Measurements from ENCODE around the gene EGR2.
"Not testable (repeated sequence)": the region's sequence is repeated elsewhere in the genome, so short reads cannot be mapped to it uniquely, and the experiment has no call there.

The EGR2 gene

DNA sequence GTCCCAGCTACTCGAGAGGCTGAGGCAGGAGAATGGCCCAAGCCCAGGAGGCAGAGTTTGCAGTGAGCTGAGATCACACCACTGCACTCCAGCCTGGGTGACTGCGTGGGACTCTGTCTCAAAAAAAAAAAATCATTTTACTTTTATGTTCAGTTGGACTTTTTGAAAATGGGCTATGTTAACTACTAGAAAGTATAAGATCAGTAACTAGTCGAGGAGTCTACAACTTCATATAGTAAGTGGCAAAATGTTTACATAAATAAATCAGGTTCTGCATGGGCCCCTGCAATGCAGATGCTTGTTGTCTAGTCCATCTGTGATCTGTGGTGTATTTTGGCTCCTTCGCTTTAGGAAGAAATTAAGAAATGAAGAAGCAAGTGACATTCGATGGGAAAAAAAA is 23.9 kb downstream of the EGR2 start:
- no peak for DNase-seq

DNA sequence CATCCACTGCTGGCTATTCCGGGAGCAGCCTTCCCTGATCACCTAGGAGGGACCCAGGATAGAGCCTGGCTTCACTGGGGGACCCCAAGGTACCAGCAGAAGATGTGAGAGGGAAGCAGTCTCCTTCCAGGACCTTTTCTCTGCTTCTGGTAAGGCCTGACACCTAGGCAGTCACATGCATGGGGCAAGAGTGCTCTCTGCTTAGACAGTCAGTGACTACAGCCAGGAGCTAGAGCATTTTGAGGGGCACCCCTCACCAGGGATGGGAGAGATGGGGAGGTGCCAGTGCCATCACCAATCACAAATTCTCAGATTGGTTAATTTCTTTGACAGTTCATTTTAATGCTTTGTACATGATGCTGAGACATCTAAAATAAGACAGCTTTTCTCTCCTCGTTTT is 25.6 kb downstream of the EGR2 start:
- no peak for DNase-seq

DNA sequence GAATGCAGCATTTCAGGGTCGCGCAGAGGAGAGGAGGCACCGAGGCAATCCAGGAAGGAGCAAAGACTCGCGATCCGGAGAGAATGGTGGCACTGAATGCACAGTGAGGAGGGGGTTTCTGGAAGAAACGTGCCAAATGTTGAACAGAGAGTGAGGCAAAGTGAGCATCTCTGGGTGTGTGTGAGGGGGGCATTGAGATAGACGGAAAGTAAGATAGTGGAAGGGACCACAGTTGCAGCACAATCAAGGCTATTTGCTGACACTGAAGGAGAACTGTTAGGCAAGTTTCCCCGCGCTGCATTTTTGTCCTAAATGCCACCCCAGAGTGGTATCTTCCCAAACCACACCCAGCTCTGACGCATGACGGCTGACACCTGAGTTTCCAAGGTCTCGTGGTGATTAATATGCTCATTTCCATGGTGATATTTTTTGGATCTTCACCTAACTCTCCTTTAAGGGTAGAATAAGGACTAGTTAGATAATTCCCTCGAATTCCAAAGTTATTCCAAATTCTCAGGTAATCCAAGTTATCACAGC is 26.1 kb downstream of the EGR2 start:
- DNase-seq, result no peak

DNA sequence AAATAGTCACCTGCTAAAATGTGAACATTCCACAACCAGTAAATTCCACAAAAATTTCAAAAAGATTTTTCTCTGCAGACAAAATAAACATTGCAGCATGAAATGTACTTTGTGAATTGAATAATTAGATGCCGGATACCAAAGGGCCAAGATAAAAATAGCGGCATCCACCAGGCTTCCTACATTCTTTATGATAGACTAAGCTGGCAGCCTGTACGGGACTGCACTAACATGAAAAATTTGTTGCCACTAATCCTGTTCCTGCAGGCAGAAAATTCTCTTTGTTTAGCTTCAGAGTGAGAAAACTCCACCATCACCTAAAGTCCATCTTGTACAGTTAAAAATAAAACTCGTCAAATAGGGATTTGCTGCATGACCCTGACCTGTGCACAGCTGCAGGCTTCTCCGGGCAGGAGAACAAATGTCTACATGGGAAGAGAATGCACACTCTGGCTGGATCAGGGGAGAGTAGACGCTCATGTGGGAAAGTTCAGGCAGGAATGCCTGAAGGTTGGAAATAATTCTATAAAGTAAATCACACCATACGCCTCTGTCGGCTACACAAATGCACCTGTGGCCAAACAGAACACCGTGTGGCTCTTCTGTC is 27.2 kb downstream of the EGR2 start:
- DNase-seq, result no peak

GRCh38 chr10:62788285-62788684 is 27.9 kb downstream of the EGR2 start:
- DNase-seq, result not testable (repeated sequence)

GRCh38 chr10:62784537-62784936 is 31.6 kb downstream of the EGR2 start:
- DNase-seq, result not testable (repeated sequence)

- DNase-seq, result peak; percentile 72
Measured at GRCh38 chr10:62779487-62780248, 36.5 kb downstream of the EGR2 start.

GRCh38 chr10:62778125-62778524 is 38.0 kb downstream of the EGR2 start:
- no peak for DNase-seq

GRCh38 chr10:62772186-62772974 is 43.8 kb downstream of the EGR2 start:
- no peak for DNase-seq

- no peak for DNase-seq
Measured at GRCh38 chr10:62769574-62770242, 46.5 kb downstream of the EGR2 start.

GRCh38 chr10:62766386-62766785 is 49.8 kb downstream of the EGR2 start:
- DNase-seq, result no peak

DNA sequence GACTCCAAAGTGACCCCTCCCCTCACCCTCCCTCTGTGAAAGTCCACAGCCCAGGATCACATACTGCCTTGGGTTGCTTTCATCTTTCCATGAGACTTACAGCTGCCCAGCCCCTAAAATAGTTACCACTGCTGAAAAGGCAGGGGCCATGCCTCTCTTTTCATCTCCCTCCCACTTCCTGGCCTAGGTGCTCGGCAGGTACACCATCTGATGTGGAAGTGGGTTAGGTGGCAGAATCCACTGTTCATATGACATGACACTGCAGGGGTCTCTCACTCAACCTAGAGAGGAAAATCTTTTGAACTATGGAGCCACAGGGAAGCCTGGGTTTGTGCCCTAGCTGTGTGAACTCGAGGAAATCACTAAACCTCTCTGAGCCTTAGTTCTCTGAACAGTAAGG is 50.4 kb downstream of the EGR2 start:
- no peak for DNase-seq

DNA sequence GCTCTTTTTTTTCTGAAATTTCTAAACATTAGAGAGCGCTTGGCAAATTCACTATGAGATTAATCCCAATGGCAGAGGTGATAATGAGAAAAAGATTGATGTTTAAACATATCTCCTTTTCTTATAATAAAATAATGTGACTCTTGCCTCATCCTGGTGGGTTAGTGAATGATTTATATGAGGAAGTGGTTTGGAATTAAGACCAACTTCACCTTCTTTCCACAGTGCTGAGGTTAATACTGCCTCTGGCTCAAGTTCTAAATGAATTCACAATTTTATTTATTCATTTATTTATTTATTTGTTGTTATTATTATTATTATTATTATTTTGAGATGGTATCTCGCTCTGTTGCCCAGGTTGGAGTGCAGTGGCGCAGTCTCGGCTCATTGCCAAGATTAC is 52.2 kb downstream of the EGR2 start:
- no peak for DNase-seq

- DNase-seq, result no peak
Measured at GRCh38 chr10:62763155-62763554, 53.0 kb downstream of the EGR2 start.

Measured in effector CD8-positive, alpha-beta T cell (primary cell).